Activated CD4-positive, alpha-beta T cell treated with anti-CD3 and anti-CD28 coated beads for 24 hours (primary cell): Measurements from ENCODE around the gene TRIM46.

Experiments used
- DNase-seq, 2 donors: peaks; one replicate each; pipeline ENCODE4 v3.0.0-alpha.2; 2020; ENCODE audit warnings: low read depth in 2 of 2

The TRIM46 gene

GRCh38 chr1:155171836-155172731 is 1.6 kb upstream of the TRIM46 start:
- no peak for DNase-seq

- peak; percentile 86 to 93 for DNase-seq
Measured at GRCh38 chr1:155172732-155173477, 744 bp upstream of the TRIM46 start, which contains the start of gene KRTCAP2. Gene KRTCAP2 (minus strand): TSS chr1:155173304. CDS start chr1:155173224, 80 bp downstream.

- DNase-seq, result peak; percentile 18 to 35
Measured at GRCh38 chr1:155174324-155175280, 953 bp downstream of the TRIM46 start.

DNA sequence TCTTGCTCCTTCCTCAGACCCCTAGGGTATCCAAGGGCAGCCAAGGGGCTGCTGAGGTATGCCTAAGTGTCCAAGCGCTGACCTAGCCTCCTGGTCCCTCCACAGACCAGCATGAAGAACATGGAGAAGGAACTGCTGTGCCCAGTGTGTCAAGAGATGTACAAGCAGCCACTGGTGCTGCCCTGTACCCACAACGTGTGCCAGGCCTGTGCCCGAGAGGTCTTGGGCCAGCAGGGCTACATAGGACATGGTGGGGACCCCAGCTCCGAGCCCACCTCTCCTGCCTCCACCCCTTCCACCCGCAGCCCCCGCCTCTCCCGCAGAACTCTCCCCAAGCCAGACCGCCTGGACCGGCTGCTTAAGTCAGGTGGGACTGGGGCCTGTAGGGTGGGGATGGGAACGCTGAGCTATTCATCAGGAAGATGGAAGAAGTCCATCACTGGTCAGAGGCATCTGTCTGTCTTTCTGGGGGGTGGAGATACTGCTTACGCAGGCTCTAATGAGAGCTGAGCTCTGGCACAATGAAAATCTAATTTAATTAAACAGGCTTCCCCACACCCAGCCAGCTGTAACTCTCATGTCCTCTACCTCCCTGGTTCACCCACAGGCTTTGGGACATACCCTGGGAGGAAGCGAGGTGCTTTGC is 1.8 kb downstream of the TRIM46 start:
- no peak for DNase-seq

GRCh38 chr1:155175927-155176371 is 2.3 kb downstream of the TRIM46 start:
- DNase-seq, result no peak

DNA sequence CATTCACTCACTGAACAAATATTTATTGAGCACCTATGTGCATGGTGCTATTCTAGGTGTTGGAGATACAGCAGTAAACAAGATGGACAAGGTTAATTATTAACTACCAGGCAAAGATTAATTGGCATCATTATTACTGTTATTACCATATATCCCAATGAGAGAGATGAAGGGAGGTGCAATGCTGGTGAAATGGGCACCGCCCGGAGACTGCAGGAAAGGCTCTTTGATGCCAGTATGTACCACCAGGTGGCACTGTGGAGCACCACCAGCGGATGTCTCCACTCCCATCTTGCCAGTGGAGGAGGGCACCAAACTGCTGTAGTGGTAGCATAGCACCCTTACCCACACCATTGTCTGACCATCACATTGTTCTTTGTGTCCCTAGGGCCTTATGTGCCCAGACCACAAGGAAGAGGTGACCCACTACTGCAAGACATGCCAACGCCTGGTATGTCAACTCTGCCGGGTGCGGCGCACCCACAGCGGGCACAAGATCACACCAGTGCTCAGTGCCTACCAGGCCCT is 3.0 kb downstream of the TRIM46 start:
- DNase-seq, result peak; percentile 86 to 90

GRCh38 chr1:155177192-155177917 is 3.7 kb downstream of the TRIM46 start:
- no peak for DNase-seq

DNA sequence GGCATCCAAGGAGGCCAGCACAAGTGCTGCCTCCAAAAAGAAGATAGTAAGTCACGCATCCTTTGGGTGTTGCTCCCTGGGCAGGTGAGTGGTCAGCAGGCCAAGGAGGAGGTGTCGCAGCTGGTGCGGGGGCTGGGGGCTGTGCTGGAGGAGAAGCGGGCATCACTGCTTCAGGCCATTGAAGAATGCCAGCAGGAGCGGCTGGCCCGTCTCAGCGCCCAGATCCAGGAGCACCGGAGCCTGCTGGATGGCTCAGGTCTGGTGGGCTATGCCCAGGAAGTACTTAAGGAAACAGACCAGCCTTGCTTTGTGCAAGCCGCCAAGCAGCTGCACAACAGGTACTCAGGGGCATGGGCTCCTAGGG is 4.3 kb downstream of the TRIM46 start:
- no peak for DNase-seq

DNA sequence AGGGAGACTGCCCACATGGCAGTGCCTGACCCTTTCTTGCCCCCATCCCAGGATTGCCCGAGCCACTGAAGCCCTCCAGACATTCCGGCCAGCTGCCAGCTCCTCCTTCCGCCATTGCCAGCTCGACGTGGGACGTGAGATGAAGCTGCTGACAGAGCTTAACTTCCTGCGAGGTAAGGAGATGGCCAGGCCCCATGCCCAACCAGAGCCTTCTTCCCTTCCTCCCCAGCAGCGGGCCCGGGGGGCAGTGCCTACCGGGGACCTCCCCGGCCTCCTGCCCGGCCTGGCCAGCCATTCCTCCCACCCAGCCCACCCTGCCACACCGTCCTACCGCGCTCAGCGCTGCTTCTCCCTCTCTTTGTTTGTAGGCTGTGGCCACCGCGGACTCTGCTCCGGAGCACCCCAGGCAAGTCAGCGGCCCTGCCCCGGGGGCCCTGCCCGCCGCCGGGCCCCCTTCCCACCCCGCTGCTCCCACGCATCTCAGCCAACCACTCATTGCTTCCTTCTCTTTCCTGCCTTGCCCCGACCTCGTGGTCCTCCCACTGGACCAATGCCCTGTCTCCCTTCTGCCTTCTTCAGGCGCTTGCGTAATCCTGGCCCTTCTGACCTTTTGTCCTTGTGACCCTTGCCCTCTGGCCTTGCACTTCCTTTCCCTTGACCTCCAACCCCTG is 4.9 kb downstream of the TRIM46 start:
- DNase-seq, result no peak

DNA sequence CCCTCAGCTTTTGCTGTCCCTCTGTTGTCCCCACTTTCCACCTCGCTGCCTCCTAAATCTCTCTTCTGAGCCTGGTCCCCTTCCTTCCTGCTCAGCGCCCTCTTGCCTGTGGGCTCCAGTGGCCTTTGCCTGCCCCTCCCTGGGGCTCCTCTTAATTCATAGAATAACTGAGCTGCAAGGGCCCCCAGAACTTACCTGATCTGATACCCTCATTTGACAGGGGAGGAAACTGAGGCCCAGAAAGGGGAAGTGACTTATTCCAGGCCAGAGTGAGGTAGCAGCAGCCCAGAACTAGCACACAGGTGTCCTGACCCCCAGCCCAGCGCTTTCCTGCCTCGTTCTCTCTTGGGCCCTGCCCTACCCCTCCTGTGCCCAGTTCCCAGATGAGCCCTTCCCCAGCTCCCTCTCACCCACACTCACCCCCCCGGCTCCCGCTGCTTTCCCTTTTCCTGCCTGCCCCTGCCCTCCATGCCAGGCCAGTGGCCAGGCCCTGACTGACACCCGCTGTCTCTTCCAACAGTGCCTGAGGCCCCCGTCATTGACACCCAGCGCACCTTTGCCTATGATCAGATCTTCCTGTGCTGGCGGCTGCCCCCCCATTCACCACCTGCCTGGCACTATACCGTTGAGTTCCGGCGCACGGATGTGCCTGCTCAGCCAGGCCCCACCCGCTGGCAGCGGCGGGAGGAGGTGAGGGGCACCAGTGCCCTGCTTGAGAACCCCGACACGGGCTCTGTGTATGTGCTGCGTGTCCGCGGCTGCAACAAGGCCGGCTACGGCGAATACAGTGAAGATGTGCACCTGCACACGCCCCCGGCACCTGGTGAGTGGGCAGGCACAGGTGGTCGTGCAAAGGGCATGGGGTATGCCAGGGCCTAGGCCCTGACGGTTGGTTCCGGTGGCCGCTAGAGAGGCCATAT is 5.7 kb downstream of the TRIM46 start:
- no peak for DNase-seq

DNA sequence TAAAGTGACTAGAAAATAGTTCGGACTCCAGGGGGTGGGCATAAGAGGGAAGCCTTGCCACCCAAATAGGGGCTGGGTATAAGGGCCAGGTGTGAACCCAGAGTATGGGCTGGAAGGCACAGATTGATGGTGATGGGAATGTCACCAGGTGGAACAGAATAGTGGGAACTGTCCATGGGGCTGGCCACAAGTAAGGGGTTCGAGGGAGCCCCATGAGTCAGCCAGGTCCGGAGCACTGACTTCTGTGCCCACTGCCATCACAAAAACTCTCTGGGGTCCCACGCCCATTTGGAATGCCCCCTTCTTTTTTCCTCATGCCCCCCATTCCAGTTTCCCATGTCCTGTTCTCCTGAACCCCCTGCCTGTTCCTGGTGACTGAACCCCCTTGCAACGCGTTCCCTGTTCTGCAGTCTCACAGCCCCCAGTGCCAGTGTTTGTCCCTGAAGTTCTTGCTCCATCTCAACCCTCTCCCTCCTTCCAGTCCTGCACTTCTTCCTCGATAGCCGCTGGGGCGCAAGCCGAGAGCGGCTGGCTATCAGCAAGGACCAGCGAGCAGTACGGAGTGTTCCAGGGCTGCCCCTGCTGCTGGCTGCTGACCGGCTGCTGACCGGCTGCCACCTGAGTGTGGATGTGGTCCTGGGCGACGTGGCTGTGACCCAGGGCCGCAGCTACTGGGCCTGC is 7.9 kb downstream of the TRIM46 start:
- DNase-seq, result no peak

DNA sequence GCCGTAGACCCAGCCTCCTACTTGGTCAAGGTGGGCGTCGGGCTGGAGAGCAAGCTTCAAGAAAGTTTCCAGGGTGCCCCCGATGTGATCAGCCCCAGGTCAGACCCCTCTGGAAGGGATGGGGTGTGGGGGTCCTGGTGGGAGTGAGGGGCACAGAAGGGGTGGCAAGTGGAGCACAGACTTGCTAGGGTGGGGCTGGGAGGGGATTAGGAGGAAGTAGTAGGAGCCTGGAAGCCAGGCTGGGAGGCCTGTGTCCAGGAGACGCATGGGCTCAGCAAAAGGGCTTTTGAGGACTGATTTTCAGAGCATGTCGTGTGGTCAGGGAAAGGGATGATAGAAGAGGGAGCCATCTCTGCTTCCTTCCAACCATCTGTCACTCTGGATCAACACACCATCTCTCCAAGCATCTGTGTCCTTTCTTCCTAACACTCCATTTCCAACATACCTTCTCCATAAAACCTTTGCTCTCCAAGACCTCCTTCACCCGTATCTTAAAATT is 8.5 kb downstream of the TRIM46 start:
- DNase-seq, result no peak

- DNase-seq, result no peak
Measured at GRCh38 chr1:155183775-155184221, 10.1 kb downstream of the TRIM46 start.

DNA sequence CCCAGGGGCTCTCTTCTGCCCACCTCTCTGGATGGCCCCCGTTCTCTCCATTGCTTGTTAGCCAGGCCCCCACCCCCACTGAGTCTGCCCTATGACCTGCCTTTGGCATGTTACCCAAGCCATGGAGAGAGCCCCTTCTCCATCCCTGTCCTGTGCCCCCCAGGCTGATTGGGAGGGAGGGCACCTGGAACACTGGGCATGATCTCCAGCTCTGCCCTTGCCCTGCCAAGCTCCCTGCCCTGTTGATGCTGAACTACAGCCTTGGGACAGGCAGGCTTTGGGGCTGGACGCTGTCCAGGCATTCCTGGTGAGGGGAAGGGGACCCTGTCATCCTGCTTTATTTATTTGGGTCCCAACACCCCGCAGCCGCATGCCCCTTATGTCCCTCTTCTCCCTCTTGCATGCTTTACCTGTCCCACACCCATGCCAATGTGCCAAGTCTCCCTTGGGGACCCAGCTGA is 10.7 kb downstream of the TRIM46 start:
- no peak for DNase-seq

DNA sequence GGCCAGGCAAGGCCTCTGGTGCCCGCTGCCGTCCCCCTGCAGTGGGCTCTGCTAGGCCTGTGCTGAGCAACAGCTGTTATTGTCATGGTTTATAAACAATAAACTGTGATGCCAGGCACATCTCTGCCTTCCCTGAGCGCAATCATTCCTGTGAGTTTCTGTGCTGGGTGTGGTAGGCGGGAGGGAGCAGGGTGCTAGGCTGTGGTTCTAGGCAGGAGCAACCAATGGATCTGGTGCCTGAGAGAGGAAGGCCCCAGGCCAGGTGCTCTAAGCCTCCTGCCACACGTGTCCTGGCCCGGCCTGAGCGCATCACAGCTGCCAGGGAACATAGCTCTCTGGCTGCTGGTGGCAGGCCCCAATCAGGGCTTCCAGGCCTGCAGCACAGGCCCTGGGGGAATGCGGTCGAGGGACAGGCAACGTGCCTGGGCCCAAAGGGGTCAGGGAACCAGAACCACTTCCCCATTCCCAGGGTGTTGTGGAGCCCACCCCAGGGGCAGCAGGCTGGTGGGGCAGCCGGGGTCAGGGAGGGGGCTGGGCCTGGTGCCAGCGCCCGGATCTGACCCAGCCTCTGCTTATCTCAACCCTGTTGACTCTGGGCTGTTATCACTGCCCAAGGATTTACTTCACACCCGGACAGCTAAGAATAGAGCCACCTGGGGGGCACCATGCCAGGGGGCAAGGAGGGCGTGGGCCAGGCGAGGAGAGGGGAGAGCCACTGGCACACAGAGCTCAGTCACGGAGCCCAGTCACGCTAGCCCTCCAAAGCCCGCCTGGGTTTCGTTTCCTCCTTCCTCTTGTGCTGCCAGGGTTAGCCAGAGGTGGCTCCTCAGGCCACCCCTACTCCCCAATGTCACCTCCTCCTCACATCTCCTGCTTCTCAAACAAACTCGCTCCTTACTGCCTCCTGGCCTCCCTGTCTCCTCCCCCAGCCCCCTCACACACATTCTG is 11.5 kb downstream of the TRIM46 start:
- DNase-seq, result no peak

- DNase-seq, result no peak
Measured at GRCh38 chr1:155185783-155186066, 12.1 kb downstream of the TRIM46 start.
